ENCODE results near the gene TTC39B.

DNA sequence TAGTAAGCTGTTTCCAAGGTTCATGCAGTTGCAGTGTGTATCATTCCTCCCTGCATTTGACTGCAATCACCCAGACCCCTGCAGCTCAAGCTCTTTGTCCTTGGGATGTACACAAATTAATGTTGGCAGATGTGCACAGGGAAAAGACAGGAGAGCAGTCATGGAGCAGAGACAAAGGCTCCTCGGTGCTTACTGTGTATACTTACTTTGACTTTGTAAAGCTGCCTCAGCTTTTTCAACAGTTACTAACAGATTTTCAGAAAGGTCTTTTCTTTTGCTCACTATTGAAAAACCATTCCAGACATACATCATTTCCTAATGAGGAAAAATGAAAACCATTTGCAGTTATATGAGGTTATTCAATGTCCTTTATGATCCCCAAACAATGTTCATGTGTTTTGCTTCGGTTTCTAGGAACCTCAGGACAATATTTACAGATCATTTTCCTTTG, 124.9 kb downstream of the TTC39B start:
- no peak for TF ChIP-seq EZH2 (IDR thresholded peaks at IDR 0.05)
- no peak for TF ChIP-seq POLR2AphosphoS5 (IDR thresholded peaks at IDR 0.05; ENCODE audit: borderline replicate concordance, low read depth, low read length)
- no peak for TF ChIP-seq FOXP2 (optimal IDR thresholded peaks at IDR 0.05; ENCODE audit: control extremely low read depth, extremely low read length, insufficient read depth)
